ENCODE results near the gene PODXL. TPM values are rescaled to one million over a fixed set of nuclear protein-coding genes. Genes with fewer than 3 reads are reported as not detected.

The PODXL gene
- polyA plus RNA-seq, 4 donors, result 0.67 to 24.2 (median 7.9) TPM

DNA sequence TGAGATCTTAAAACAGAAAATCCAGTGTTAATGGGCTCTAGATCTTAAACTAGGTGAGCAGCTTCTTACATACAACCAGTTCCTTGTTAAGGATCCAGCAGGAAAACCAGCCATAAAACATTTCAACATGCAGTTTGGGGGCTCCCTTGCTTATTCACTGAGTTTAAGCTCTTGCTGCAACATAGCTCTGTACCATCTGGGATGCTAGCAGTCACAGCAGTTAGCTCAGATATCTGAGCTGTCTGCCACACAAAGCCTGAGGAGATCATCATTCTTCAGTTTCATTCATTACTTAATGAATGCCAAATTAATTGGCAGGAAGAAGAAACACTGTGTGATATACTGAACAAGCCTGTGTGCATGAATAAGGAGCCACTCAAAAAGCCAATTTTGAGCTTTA, 62.8 kb downstream of the PODXL start:
- H3K4me3 ChIP-seq (ENCODE audit: low read depth in 1 of 3, low read length in 3 of 3), result no peak overlapping the region
- H3K9me3 ChIP-seq (ENCODE audit: control insufficient read depth in 2 of 2, insufficient read depth in 1 of 2, low read depth in 1 of 2, low read length in 1 of 2), result no peaks in the 10 kb centered on the region
- H3K27me3 ChIP-seq (ENCODE audit: control insufficient read depth in 3 of 3, insufficient read depth in 3 of 3, low read length in 3 of 3), result no peaks in the 10 kb centered on the region
- no peak overlapping the region for H3K27ac ChIP-seq (ENCODE audit: low read depth in 1 of 3, low read length in 2 of 3)
- no peak for FAIRE-seq
- H3K36me3 ChIP-seq (ENCODE audit: control insufficient read depth in 3 of 3, insufficient read depth in 2 of 3, low read depth in 1 of 3, low read length in 3 of 3), result peaks cover 3 to 10% (median 8%) of the 10 kb centered on the region in 3 donors
- no peak for DNase-seq
- H3K4me1 ChIP-seq (ENCODE audit: control insufficient read depth in 3 of 3, insufficient read depth in 2 of 3, low read depth in 1 of 3, low read length in 2 of 3), result no peaks in the 10 kb centered on the region

GRCh38 chr7:131493081-131493480, 63.3 kb downstream of the PODXL start:
- no peaks in the 10 kb centered on the region for H3K4me1 ChIP-seq (ENCODE audit: control insufficient read depth in 3 of 3, insufficient read depth in 2 of 3, low read depth in 1 of 3, low read length in 2 of 3)
- no peak overlapping the region for H3K27ac ChIP-seq (ENCODE audit: low read depth in 1 of 3, low read length in 2 of 3)
- H3K27me3 ChIP-seq (ENCODE audit: control insufficient read depth in 3 of 3, insufficient read depth in 3 of 3, low read length in 3 of 3), result no peaks in the 10 kb centered on the region
- H3K4me3 ChIP-seq (ENCODE audit: low read depth in 1 of 3, low read length in 3 of 3), result no peak overlapping the region
- WGBS, 3 donors, result 48 to 75% (median 56%) methylated on average over 2 of the region's 2 CpGs
- FAIRE-seq (no peak), DNase-seq (no peak)
- no peaks in the 10 kb centered on the region for H3K9me3 ChIP-seq (ENCODE audit: control insufficient read depth in 2 of 2, insufficient read depth in 1 of 2, low read depth in 1 of 2, low read length in 1 of 2)
- peaks cover 3 to 8% (median 7%) of the 10 kb centered on the region in 3 donors for H3K36me3 ChIP-seq (ENCODE audit: control insufficient read depth in 3 of 3, insufficient read depth in 2 of 3, low read depth in 1 of 3, low read length in 3 of 3)

GRCh38 chr7:131489881-131490280, 66.5 kb downstream of the PODXL start:
- no peak overlapping the region for H3K4me3 ChIP-seq (ENCODE audit: low read depth in 1 of 3, low read length in 3 of 3)
- DNase-seq, result no peak
- H3K4me1 ChIP-seq (ENCODE audit: control insufficient read depth in 3 of 3, insufficient read depth in 2 of 3, low read depth in 1 of 3, low read length in 2 of 3), result peaks cover 0 to 4% (median 0%) of the 10 kb centered on the region in 3 donors
- no peak overlapping the region for H3K27ac ChIP-seq (ENCODE audit: low read depth in 1 of 3, low read length in 2 of 3)
- no peak for FAIRE-seq
- H3K9me3 ChIP-seq (ENCODE audit: control insufficient read depth in 2 of 2, insufficient read depth in 1 of 2, low read depth in 1 of 2, low read length in 1 of 2), result no peaks in the 10 kb centered on the region
- peaks cover 0 to 7% (median 4%) of the 10 kb centered on the region in 3 donors for H3K36me3 ChIP-seq (ENCODE audit: control insufficient read depth in 3 of 3, insufficient read depth in 2 of 3, low read depth in 1 of 3, low read length in 3 of 3)
- no peaks in the 10 kb centered on the region for H3K27me3 ChIP-seq (ENCODE audit: control insufficient read depth in 3 of 3, insufficient read depth in 3 of 3, low read length in 3 of 3)
- whole genome bisulfite sequencing, 3 donors, result 96 to 97% (median 96%) methylated on average over 4 of the region's 4 CpGs

- H3K4me3 ChIP-seq (ENCODE audit: low read depth in 1 of 3, low read length in 3 of 3), result no peak overlapping the region
- H3K27me3 ChIP-seq (ENCODE audit: control insufficient read depth in 3 of 3, insufficient read depth in 3 of 3, low read length in 3 of 3), result no peaks in the 10 kb centered on the region
- peaks cover 0 to 7% (median 4%) of the 10 kb centered on the region in 3 donors for H3K36me3 ChIP-seq (ENCODE audit: control insufficient read depth in 3 of 3, insufficient read depth in 2 of 3, low read depth in 1 of 3, low read length in 3 of 3)
- peaks cover 0 to 4% (median 0%) of the 10 kb centered on the region in 3 donors for H3K4me1 ChIP-seq (ENCODE audit: control insufficient read depth in 3 of 3, insufficient read depth in 2 of 3, low read depth in 1 of 3, low read length in 2 of 3)
- no peak overlapping the region for H3K27ac ChIP-seq (ENCODE audit: low read depth in 1 of 3, low read length in 2 of 3)
- WGBS, 3 donors, result 68 to 80% (median 73%) methylated on average over 1 of the region's 1 CpG
- no peaks in the 10 kb centered on the region for H3K9me3 ChIP-seq (ENCODE audit: control insufficient read depth in 2 of 2, insufficient read depth in 1 of 2, low read depth in 1 of 2, low read length in 1 of 2)
- no peak for DNase-seq
- no peak for FAIRE-seq
These were observed 67.2 kb downstream of the PODXL start for GRCh38 chr7:131489196-131489595.

GRCh38 chr7:131488361-131488760, 68.1 kb downstream of the PODXL start:
- Histone ChIP-seq H3K36me3 (ENCODE audit: control insufficient read depth in 3 of 3, insufficient read depth in 2 of 3, low read depth in 1 of 3, low read length in 3 of 3) (peaks cover 0 to 9% (median 4%) of the 10 kb centered on the region in 3 donors), H3K9me3 (ENCODE audit: control insufficient read depth in 2 of 2, insufficient read depth in 1 of 2, low read depth in 1 of 2, low read length in 1 of 2) (no peaks in the 10 kb centered on the region), H3K27ac (ENCODE audit: low read depth in 1 of 3, low read length in 2 of 3) (no peak overlapping the region), H3K27me3 (ENCODE audit: control insufficient read depth in 3 of 3, insufficient read depth in 3 of 3, low read length in 3 of 3) (no peaks in the 10 kb centered on the region), H3K4me3 (ENCODE audit: low read depth in 1 of 3, low read length in 3 of 3) (no peak overlapping the region), H3K4me1 (ENCODE audit: control insufficient read depth in 3 of 3, insufficient read depth in 2 of 3, low read depth in 1 of 3, low read length in 2 of 3) (peaks cover 0 to 4% (median 0%) of the 10 kb centered on the region in 3 donors)
- FAIRE-seq (no peak), DNase-seq (no peak)
- WGBS, 3 donors, result 83 to 95% (median 94%) methylated on average over 2 of the region's 2 CpGs

GRCh38 chr7:131487217-131487616, 69.2 kb downstream of the PODXL start:
- peaks cover 0 to 9% (median under 1%) of the 10 kb centered on the region in 3 donors for H3K36me3 ChIP-seq (ENCODE audit: control insufficient read depth in 3 of 3, insufficient read depth in 2 of 3, low read depth in 1 of 3, low read length in 3 of 3)
- no peak overlapping the region for H3K4me3 ChIP-seq (ENCODE audit: low read depth in 1 of 3, low read length in 3 of 3)
- peaks cover 0 to 4% (median 0%) of the 10 kb centered on the region in 3 donors for H3K4me1 ChIP-seq (ENCODE audit: control insufficient read depth in 3 of 3, insufficient read depth in 2 of 3, low read depth in 1 of 3, low read length in 2 of 3)
- H3K9me3 ChIP-seq (ENCODE audit: control insufficient read depth in 2 of 2, insufficient read depth in 1 of 2, low read depth in 1 of 2, low read length in 1 of 2), result no peaks in the 10 kb centered on the region
- FAIRE-seq (no peak), DNase-seq (peak in 1 of 2 donors; percentile 29)
- H3K27me3 ChIP-seq (ENCODE audit: control insufficient read depth in 3 of 3, insufficient read depth in 3 of 3, low read length in 3 of 3), result no peaks in the 10 kb centered on the region
- no peak overlapping the region for H3K27ac ChIP-seq (ENCODE audit: low read depth in 1 of 3, low read length in 2 of 3)
- WGBS, 3 donors, result 21 to 69% (median 51%) methylated on average over 1 of the region's 1 CpG

DNA sequence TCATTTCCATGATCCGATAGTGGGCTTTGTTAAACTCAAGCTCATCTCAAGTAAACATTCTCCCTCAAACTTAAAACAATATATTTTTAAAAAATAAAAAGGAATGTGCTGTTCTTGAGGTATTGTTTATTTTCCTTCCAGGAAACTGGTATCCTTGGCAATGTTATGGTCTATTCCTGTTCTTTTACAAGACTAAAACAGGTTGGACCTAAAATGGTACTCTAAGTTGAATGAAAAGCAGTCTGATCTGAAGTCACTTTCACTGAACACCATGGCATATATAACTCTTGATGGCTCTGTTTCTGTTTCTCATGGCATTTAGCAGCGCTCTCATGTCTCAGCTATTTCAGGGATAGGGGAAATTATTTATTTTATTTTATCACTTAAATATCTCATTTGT, 70.1 kb downstream of the PODXL start:
- Histone ChIP-seq H3K4me1 (ENCODE audit: control insufficient read depth in 3 of 3, insufficient read depth in 2 of 3, low read depth in 1 of 3, low read length in 2 of 3) (peaks cover 0 to 4% (median 0%) of the 10 kb centered on the region in 3 donors), H3K36me3 (ENCODE audit: control insufficient read depth in 3 of 3, insufficient read depth in 2 of 3, low read depth in 1 of 3, low read length in 3 of 3) (peaks cover 0 to 9% (median 2%) of the 10 kb centered on the region in 3 donors), H3K27ac (ENCODE audit: low read depth in 1 of 3, low read length in 2 of 3) (no peak overlapping the region), H3K9me3 (ENCODE audit: control insufficient read depth in 2 of 2, insufficient read depth in 1 of 2, low read depth in 1 of 2, low read length in 1 of 2) (no peaks in the 10 kb centered on the region), H3K4me3 (ENCODE audit: low read depth in 1 of 3, low read length in 3 of 3) (no peak overlapping the region), H3K27me3 (ENCODE audit: control insufficient read depth in 3 of 3, insufficient read depth in 3 of 3, low read length in 3 of 3) (no peaks in the 10 kb centered on the region)
- WGBS, 3 donors, result 93 to 99% (median 97%) methylated on average over 2 of the region's 2 CpGs
- no peak for FAIRE-seq
- DNase-seq, result no peak

DNA sequence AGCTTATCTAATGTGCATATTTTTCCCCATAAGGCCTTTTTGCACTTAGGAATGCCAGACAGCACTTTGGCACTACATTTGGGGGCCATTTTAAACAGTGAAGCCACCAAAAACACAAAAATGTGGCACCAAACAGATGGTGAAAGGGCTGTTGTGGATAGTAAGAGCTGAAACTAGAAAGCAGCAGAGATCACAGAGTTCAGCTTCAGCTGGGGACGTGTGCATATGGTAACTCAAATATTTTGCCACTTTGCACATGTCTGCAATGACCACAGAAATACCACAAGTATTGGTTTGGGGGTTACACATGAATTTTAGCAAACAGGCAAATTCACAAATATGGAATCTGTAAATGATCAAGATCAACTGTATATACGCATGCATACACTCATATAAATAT, 72.8 kb downstream of the PODXL start:
- FAIRE-seq (no peak), DNase-seq (no peak)
- no peak overlapping the region for H3K4me3 ChIP-seq (ENCODE audit: low read depth in 1 of 3, low read length in 3 of 3)
- no peaks in the 10 kb centered on the region for H3K9me3 ChIP-seq (ENCODE audit: control insufficient read depth in 2 of 2, insufficient read depth in 1 of 2, low read depth in 1 of 2, low read length in 1 of 2)
- peaks cover 0 to 9% (median 6%) of the 10 kb centered on the region in 3 donors for H3K36me3 ChIP-seq (ENCODE audit: control insufficient read depth in 3 of 3, insufficient read depth in 2 of 3, low read depth in 1 of 3, low read length in 3 of 3)
- peaks cover 0 to 11% (median 0%) of the 10 kb centered on the region in 3 donors for H3K4me1 ChIP-seq (ENCODE audit: control insufficient read depth in 3 of 3, insufficient read depth in 2 of 3, low read depth in 1 of 3, low read length in 2 of 3)
- no peak overlapping the region for H3K27ac ChIP-seq (ENCODE audit: low read depth in 1 of 3, low read length in 2 of 3)
- 88 to 93% (median 89%) methylated on average over 2 of the region's 2 CpGs for WGBS, 3 donors
- H3K27me3 ChIP-seq (ENCODE audit: control insufficient read depth in 3 of 3, insufficient read depth in 3 of 3, low read length in 3 of 3), result no peaks in the 10 kb centered on the region

GRCh38 chr7:131482800-131483199, 73.6 kb downstream of the PODXL start:
- Histone ChIP-seq H3K36me3 (ENCODE audit: control insufficient read depth in 3 of 3, insufficient read depth in 2 of 3, low read depth in 1 of 3, low read length in 3 of 3) (peaks cover 0 to 9% (median 6%) of the 10 kb centered on the region in 3 donors), H3K27me3 (ENCODE audit: control insufficient read depth in 3 of 3, insufficient read depth in 3 of 3, low read length in 3 of 3) (no peaks in the 10 kb centered on the region), H3K27ac (ENCODE audit: low read depth in 1 of 3, low read length in 2 of 3) (no peak overlapping the region), H3K4me1 (ENCODE audit: control insufficient read depth in 3 of 3, insufficient read depth in 2 of 3, low read depth in 1 of 3, low read length in 2 of 3) (peaks cover 0 to 11% (median 0%) of the 10 kb centered on the region in 3 donors), H3K4me3 (ENCODE audit: low read depth in 1 of 3, low read length in 3 of 3) (no peak overlapping the region), H3K9me3 (ENCODE audit: control insufficient read depth in 2 of 2, insufficient read depth in 1 of 2, low read depth in 1 of 2, low read length in 1 of 2) (no peaks in the 10 kb centered on the region)
- DNase-seq, result no peak
- WGBS, 3 donors, result 95 to 98% (median 96%) methylated on average over 2 of the region's 2 CpGs
- no peak for FAIRE-seq
